ENCODE results near the gene MYCBP. TPM values are rescaled to one million over a fixed set of nuclear protein-coding genes. Genes with fewer than 3 reads are reported as not detected.

The MYCBP gene
- total RNA-seq, 1 experiment from 2014 or later: 27.7 TPM

DNA sequence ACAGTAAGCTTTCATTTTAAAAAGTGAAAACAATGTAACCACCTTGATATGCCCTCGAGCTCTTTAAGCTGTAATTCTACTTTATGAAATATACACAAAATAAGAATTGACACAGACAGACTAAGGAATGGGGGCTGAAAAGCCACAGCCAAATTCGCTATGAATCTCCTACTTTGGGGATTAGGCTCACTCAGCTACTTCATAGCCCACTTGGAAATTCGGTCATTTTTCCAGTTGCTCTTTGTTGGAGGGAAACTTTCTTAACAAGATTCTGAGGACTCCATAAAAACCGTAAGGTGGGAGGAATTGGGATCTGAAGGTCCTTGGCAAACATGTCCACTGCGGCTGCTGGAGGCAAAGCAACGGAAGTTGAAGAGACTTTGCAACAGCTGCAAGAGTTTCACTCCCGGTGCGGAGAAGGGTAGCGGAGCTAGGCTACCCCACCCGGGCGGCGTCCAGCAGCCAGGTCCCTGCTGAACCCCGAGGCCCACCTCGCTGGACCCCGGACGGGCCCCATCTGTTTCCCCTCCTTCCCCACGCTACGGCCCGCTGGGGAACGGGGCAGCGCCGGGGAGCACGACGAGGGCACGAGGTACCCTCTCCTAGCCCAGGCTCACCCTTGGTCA lies 634 bp downstream of the MYCBP start:
- Mint-ChIP-seq H3K36me3 (ENCODE audit: insufficient read depth, unreplicated experiment) (peaks cover 13% of the 10 kb centered on the region), H3K27ac (ENCODE audit: unreplicated experiment) (no peak overlapping the region), H3K4me3 (ENCODE audit: unreplicated experiment) (peak overlapping the region; percentile 78), H3K27me3 (ENCODE audit: insufficient read depth, unreplicated experiment) (no peaks in the 10 kb centered on the region), H3K9me3 (ENCODE audit: unreplicated experiment) (no peaks in the 10 kb centered on the region), H3K4me1 (ENCODE audit: low read depth, unreplicated experiment) (peaks cover 7% of the 10 kb centered on the region)
- Histone ChIP-seq H3K9me3 (no peaks in the 10 kb centered on the region), H3K4me1 (no peaks in the 10 kb centered on the region), H3K27me3 (replicated peaks; ENCODE audit: control insufficient read depth, insufficient read depth, low read length) (no peaks in the 10 kb centered on the region), H3K36me3 (ENCODE audit: control insufficient read depth, insufficient read depth, low read length) (no peaks in the 10 kb centered on the region), H3K4me3 (ENCODE audit: low read depth, low read length) (peak overlapping the region; percentile 59)
- POLR2A ChIA-PET: no interaction called here
- DNase-seq: peak in 1 of 2 experiments; percentile 8
- intact Hi-C loops (cut with micrococcal nuclease; ENCODE audit: unreplicated experiment): loop anchor here (5.0 to 10.0 kb wide), 2 partner anchors 95 to 222 kb away; no protein-coding TSS in a partner anchor
- CTCF ChIA-PET: no interaction called here
- TF ChIP-seq, protein P1, sequence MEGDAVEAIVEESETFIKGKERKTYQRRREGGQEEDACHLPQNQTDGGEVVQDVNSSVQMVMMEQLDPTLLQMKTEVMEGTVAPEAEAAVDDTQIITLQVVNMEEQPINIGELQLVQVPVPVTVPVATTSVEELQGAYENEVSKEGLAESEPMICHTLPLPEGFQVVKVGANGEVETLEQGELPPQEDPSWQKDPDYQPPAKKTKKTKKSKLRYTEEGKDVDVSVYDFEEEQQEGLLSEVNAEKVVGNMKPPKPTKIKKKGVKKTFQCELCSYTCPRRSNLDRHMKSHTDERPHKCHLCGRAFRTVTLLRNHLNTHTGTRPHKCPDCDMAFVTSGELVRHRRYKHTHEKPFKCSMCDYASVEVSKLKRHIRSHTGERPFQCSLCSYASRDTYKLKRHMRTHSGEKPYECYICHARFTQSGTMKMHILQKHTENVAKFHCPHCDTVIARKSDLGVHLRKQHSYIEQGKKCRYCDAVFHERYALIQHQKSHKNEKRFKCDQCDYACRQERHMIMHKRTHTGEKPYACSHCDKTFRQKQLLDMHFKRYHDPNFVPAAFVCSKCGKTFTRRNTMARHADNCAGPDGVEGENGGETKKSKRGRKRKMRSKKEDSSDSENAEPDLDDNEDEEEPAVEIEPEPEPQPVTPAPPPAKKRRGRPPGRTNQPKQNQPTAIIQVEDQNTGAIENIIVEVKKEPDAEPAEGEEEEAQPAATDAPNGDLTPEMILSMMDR (IDR thresholded peaks at IDR 0.05; ENCODE audit: insufficient read depth in 1 of 2, low read depth in 1 of 2, low read length in 1 of 2, severe bottlenecking in 1 of 2, unreplicated experiment in 1 of 2): no peak
- no TSS peak for BruUV-seq (replicated peaks)

- Histone ChIP-seq H3K27me3 (replicated peaks; ENCODE audit: control insufficient read depth, insufficient read depth, low read length) (no peaks in the 10 kb centered on the region), H3K9me3 (no peaks in the 10 kb centered on the region), H3K36me3 (ENCODE audit: control insufficient read depth, insufficient read depth, low read length) (no peaks in the 10 kb centered on the region), H3K4me3 (ENCODE audit: low read depth, low read length) (no peak overlapping the region), H3K4me1 (no peaks in the 10 kb centered on the region)
- H3K9me3 Mint-ChIP-seq (ENCODE audit: unreplicated experiment): no peaks in the 10 kb centered on the region
- POLR2A ChIA-PET: no interaction called here
- H3K27me3 Mint-ChIP-seq (ENCODE audit: insufficient read depth, unreplicated experiment): no peaks in the 10 kb centered on the region
- peaks cover 18% of the 10 kb centered on the region for H3K36me3 Mint-ChIP-seq (ENCODE audit: insufficient read depth, unreplicated experiment)
- no peak overlapping the region for H3K4me3 Mint-ChIP-seq (ENCODE audit: unreplicated experiment)
- no TSS peak for BruUV-seq (replicated peaks)
- CTCF ChIA-PET: no interaction called here
- H3K27ac Mint-ChIP-seq (ENCODE audit: unreplicated experiment): no peak overlapping the region
- intact Hi-C loops (cut with micrococcal nuclease; ENCODE audit: unreplicated experiment): loop anchor here (5.0 to 10.0 kb wide), 2 partner anchors 96 to 224 kb away; no protein-coding TSS in a partner anchor
- no peak for DNase-seq
- peaks cover 7% of the 10 kb centered on the region for H3K4me1 Mint-ChIP-seq (ENCODE audit: low read depth, unreplicated experiment)
- TF ChIP-seq, protein P1 (IDR thresholded peaks at IDR 0.05; ENCODE audit: insufficient read depth in 1 of 2, low read depth in 1 of 2, low read length in 1 of 2, severe bottlenecking in 1 of 2, unreplicated experiment in 1 of 2): no peak
These were observed 2.2 kb downstream of the MYCBP start for GRCh38 chr1:38870996-38871395.

GRCh38 chr1:38867208-38867607 lies 5.9 kb downstream of the MYCBP start:
- TF ChIP-seq, protein P1 (IDR thresholded peaks at IDR 0.05; ENCODE audit: insufficient read depth in 1 of 2, low read depth in 1 of 2, low read length in 1 of 2, severe bottlenecking in 1 of 2, unreplicated experiment in 1 of 2): no peak
- intact Hi-C loops (cut with micrococcal nuclease; ENCODE audit: unreplicated experiment): no loop called here
- no TSS peak for BruUV-seq (replicated peaks)
- H3K27ac Mint-ChIP-seq (ENCODE audit: unreplicated experiment): no peak overlapping the region
- DNase-seq: no peak
- no peaks in the 10 kb centered on the region for H3K9me3 Mint-ChIP-seq (ENCODE audit: unreplicated experiment)
- Histone ChIP-seq H3K9me3 (no peaks in the 10 kb centered on the region), H3K27me3 (replicated peaks; ENCODE audit: control insufficient read depth, insufficient read depth, low read length) (no peaks in the 10 kb centered on the region), H3K4me3 (ENCODE audit: low read depth, low read length) (no peak overlapping the region), H3K36me3 (ENCODE audit: control insufficient read depth, insufficient read depth, low read length) (no peaks in the 10 kb centered on the region), H3K4me1 (no peaks in the 10 kb centered on the region)
- CTCF ChIA-PET: no interaction called here
- no peak overlapping the region for H3K4me3 Mint-ChIP-seq (ENCODE audit: unreplicated experiment)
- peaks cover 5% of the 10 kb centered on the region for H3K4me1 Mint-ChIP-seq (ENCODE audit: low read depth, unreplicated experiment)
- no peaks in the 10 kb centered on the region for H3K27me3 Mint-ChIP-seq (ENCODE audit: insufficient read depth, unreplicated experiment)
- peaks cover 18% of the 10 kb centered on the region for H3K36me3 Mint-ChIP-seq (ENCODE audit: insufficient read depth, unreplicated experiment)
- POLR2A ChIA-PET: no interaction called here
